Ishikawa (cell line): Measurements from ENCODE around the gene KCNK3.

Source experiments
- CEBPB ChIP-seq: IDR thresholded peaks from 2 replicates; pipeline ENCODE4 v1.6.1; 2012
- CREB1 ChIP-seq: IDR thresholded peaks from 2 replicates; pipeline ENCODE4 v1.6.1; 2012; ENCODE audit warnings: low read depth
- EGR1 ChIP-seq: IDR thresholded peaks from 2 replicates; pipeline ENCODE4 v1.6.1; 2012
- EP300 ChIP-seq: IDR thresholded peaks from 2 replicates; pipeline ENCODE4 v1.6.1; 2012; ENCODE audit warnings: borderline replicate concordance
- NFIC ChIP-seq: IDR thresholded peaks from 2 replicates; pipeline ENCODE4 v1.6.1; 2012
- RAD21 ChIP-seq: IDR thresholded peaks from 2 replicates; pipeline ENCODE4 v1.6.1; 2012; ENCODE audit warnings: low read depth
- REST ChIP-seq: IDR thresholded peaks from 2 replicates; pipeline ENCODE4 v1.6.1; 2012; ENCODE audit warnings: low read depth, mild to moderate bottlenecking
- TAF1 ChIP-seq: IDR thresholded peaks from 2 replicates; pipeline ENCODE4 v1.6.1; 2012; ENCODE audit warnings: low read depth, mild to moderate bottlenecking
- TCF12 ChIP-seq: IDR thresholded peaks from 2 replicates; pipeline ENCODE4 v1.6.1; 2012; ENCODE audit warnings: low read depth
- TEAD4 ChIP-seq: IDR thresholded peaks from 2 replicates; pipeline ENCODE4 v1.6.1; 2012
- YY1 ChIP-seq: IDR thresholded peaks from 2 replicates; pipeline ENCODE4 v1.6.1; 2012; ENCODE audit warnings: low read depth
- ZBTB7A ChIP-seq: IDR thresholded peaks from 2 replicates; pipeline ENCODE4 v1.6.1; 2012; ENCODE audit warnings: low read depth

GRCh38 chr2:26670931-26671460, 21.5 kb upstream of the KCNK3 start:
- no peak for TF ChIP-seq NFIC
- TF ChIP-seq CEBPB: no peak
- no peak for TF ChIP-seq TEAD4
- no peak for TF ChIP-seq YY1
- no peak for TF ChIP-seq RAD21
- no peak for TF ChIP-seq TCF12
- TF ChIP-seq CREB1: no peak
- no peak for TF ChIP-seq ZBTB7A
- no peak for TF ChIP-seq EGR1
- no peak for TF ChIP-seq TAF1
- no peak for TF ChIP-seq EP300
- TF ChIP-seq REST: no peak
